Smooth muscle cell (in vitro differentiated cells): ENCODE data around the gene SULT1A3. TPM values are rescaled to one million over a fixed set of nuclear protein-coding genes. Genes with fewer than 3 reads are reported as not detected.
"Not testable (repeated sequence)": the region's sequence is repeated elsewhere in the genome, so short reads cannot be mapped to it uniquely, and the experiment has no call there.

Experiments
- DNase-seq: peaks from one replicate; lab custom pipeline; 2025; ENCODE audit not compliant: unreplicated experiment; lab: John Stamatoyannopoulos, UW
- H2AFZ ChIP-seq: fragments of 200-600 bp; sonication (generic); 2 replicates; pipeline ENCODE4 v1.6.0; 2016; ENCODE audit warnings: antibody characterized with exemption, low read depth, mild to moderate bottlenecking
- H3F3A ChIP-seq: fragments of 200-600 bp; sonication (generic); 2 replicates; pipeline ENCODE4 v1.6.0; 2017; ENCODE audit warnings: antibody characterized with exemption, low read depth
- H3K27ac ChIP-seq: fragments of 200-600 bp; sonication (generic); 2 replicates; pipeline ENCODE4 v1.5.1; 2016; ENCODE audit warnings: low read depth, mild to moderate bottlenecking
- H3K27me3 ChIP-seq: fragments of 200-600 bp; sonication (generic); 2 replicates; pipeline ENCODE4 v1.6.1; 2016; ENCODE audit warnings: low read depth, mild to moderate bottlenecking
- H3K36me3 ChIP-seq: fragments of 200-600 bp; sonication (generic); 2 replicates; pipeline ENCODE4 v1.5.1; 2016; ENCODE audit warnings: low read depth
- H3K4me1 ChIP-seq: fragments of 200-600 bp; sonication (generic); 2 replicates; pipeline ENCODE4 v1.5.1; 2016; ENCODE audit warnings: low read depth
- H3K4me2 ChIP-seq: fragments of 200-600 bp; sonication (generic); 2 replicates; pipeline ENCODE4 v1.6.0; 2016; ENCODE audit warnings: mild to moderate bottlenecking
- H3K4me3 ChIP-seq: fragments of 200-600 bp; sonication (generic); 2 replicates; pipeline ENCODE4 v1.5.1; 2016; ENCODE audit warnings: mild to moderate bottlenecking
- H3K79me2 ChIP-seq: fragments of 200-600 bp; sonication (generic); 2 replicates; pipeline ENCODE4 v1.6.0; 2016; ENCODE audit warnings: low read depth, mild to moderate bottlenecking
- H3K9ac ChIP-seq: fragments of 200-600 bp; sonication (generic); 2 replicates; pipeline ENCODE4 v1.6.0; 2016; ENCODE audit warnings: low read depth
- H3K9me3 ChIP-seq: fragments of 200-600 bp; sonication (generic); replicated peaks from 2 replicates; pipeline ENCODE4 v1.5.1; 2016; ENCODE audit warnings: low read depth
- H4K20me1 ChIP-seq: fragments of 200-600 bp; sonication (generic); 2 replicates; pipeline ENCODE4 v1.6.0; 2016; ENCODE audit warnings: low read depth
- WGBS: methylation state at CpG from one replicate; pipeline ENCODE4 v1.1.7; 2016; ENCODE audit warnings: low lambda C conversion rate; 5-methylcytosine and 5-hydroxymethylcytosine counted together
- polyA plus RNA-seq: library from polyadenylated mRNA; unstranded; fragments of >200 nt; fragmentation: Nextera tagmentation; extraction: Ambion mirVana; gene quantifications from 2 replicates; pipeline ENCODE4 v1.2.1, GENCODE V29; 2016
- total RNA-seq: library from RNA; depleted of rRNA; stranded (reverse); fragments of >200 nt; gene quantifications from 2 replicates; pipeline ENCODE4 v1.2.3, GENCODE V29; 2014
- TF ChIP-seq, protein P1 (sequence below): fragments of 200-600 bp; sonication (generic); IDR thresholded peaks from 2 replicates; pipeline ENCODE4 v1.5.1; 2017; ENCODE audit warnings: borderline replicate concordance, mild to moderate bottlenecking, antibody characterized with exemption; ENCODE audit not compliant: insufficient read depth, poor library complexity, severe bottlenecking

The SULT1A3 gene
- total and polyA plus RNA-seq, 2 experiments from 2014 or later, result 5.8 to 8.2 TPM

DNA sequence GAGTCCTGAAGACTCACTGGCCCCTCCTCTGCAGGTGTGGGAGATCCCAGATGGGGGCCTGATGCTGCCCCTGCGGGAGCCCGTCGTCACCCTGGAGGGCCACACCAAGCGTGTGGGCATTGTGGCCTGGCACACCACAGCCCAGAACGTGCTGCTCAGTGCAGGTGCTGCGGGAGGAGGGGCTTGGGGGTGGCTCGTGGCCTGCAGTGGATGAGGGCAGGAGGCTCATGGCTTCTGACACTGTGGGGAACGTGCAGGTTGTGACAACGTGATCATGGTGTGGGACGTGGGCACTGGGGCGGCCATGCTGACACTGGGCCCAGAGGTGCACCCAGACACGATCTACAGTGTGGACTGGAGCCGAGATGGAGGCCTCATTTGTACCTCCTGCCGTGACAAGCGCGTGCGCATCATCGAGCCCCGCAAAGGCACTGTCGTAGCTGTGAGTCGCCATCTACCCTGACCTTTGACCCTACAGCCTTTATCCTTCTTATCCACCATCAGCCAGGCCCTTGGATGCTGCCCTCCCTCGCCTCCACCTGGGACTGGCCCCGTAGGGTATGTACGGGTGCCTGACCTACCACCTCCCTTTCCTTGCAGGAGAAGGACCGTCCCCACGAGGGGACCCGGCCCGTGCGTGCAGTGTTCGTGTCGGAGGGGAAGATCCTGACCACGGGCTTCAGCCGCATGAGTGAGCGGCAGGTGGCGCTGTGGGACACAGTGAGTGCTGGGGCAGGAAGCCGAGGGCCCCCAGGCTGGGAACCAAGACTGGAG lies 12.1 kb upstream of the SULT1A3 start:
- H3K27ac ChIP-seq, result no peak overlapping the region
- no peak for DNase-seq
- WGBS, result 68% methylated on average over 36 of the region's 36 CpGs

DNA sequence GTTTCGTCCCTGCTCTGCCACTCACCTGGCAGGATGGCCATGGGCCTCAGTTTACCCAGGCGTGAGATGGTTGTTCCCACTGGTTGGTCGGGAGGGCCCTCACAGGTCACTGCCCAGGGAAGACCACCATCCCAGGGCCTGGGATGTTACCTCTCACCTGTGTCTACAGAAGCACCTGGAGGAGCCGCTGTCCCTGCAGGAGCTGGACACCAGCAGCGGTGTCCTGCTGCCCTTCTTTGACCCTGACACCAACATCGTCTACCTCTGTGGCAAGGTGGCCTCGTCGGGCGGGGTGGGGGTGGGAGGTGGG lies 11.5 kb upstream of the SULT1A3 start:
- Histone ChIP-seq H3K27me3 (no peaks in the 10 kb centered on the region), H3K4me3 (no peak overlapping the region), H3F3A (peaks cover 2% of the 10 kb centered on the region), H3K4me1 (no peaks in the 10 kb centered on the region), H3K27ac (no peak overlapping the region), H3K36me3 (no peaks in the 10 kb centered on the region), H3K9ac (no peak overlapping the region), H3K9me3 (no peaks in the 10 kb centered on the region), H3K4me2 (no peak overlapping the region), H3K79me2 (no peaks in the 10 kb centered on the region), H2AFZ (no peak overlapping the region), H4K20me1 (no peaks in the 10 kb centered on the region)
- no peak for DNase-seq
- TF ChIP-seq, protein P1, sequence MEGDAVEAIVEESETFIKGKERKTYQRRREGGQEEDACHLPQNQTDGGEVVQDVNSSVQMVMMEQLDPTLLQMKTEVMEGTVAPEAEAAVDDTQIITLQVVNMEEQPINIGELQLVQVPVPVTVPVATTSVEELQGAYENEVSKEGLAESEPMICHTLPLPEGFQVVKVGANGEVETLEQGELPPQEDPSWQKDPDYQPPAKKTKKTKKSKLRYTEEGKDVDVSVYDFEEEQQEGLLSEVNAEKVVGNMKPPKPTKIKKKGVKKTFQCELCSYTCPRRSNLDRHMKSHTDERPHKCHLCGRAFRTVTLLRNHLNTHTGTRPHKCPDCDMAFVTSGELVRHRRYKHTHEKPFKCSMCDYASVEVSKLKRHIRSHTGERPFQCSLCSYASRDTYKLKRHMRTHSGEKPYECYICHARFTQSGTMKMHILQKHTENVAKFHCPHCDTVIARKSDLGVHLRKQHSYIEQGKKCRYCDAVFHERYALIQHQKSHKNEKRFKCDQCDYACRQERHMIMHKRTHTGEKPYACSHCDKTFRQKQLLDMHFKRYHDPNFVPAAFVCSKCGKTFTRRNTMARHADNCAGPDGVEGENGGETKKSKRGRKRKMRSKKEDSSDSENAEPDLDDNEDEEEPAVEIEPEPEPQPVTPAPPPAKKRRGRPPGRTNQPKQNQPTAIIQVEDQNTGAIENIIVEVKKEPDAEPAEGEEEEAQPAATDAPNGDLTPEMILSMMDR, result no peak
- WGBS, result 76% methylated on average over 9 of the region's 9 CpGs

More for the DNA sequence above, 12.1 kb upstream of the SULT1A3 start:
- H3K9me3 ChIP-seq, result no peaks in the 10 kb centered on the region
- no peaks in the 10 kb centered on the region for H3K4me1 ChIP-seq
- no peak overlapping the region for H2AFZ ChIP-seq
- H3K79me2 ChIP-seq, result no peaks in the 10 kb centered on the region
- no peaks in the 10 kb centered on the region for H4K20me1 ChIP-seq
- TF ChIP-seq, protein P1, result peak; percentile 55
- no peaks in the 10 kb centered on the region for H3K36me3 ChIP-seq
- peaks cover 3% of the 10 kb centered on the region for H3F3A ChIP-seq
- no peaks in the 10 kb centered on the region for H3K27me3 ChIP-seq
- H3K4me3 ChIP-seq, result no peak overlapping the region
- no peak overlapping the region for H3K9ac ChIP-seq
- H3K4me2 ChIP-seq, result no peak overlapping the region

DNA sequence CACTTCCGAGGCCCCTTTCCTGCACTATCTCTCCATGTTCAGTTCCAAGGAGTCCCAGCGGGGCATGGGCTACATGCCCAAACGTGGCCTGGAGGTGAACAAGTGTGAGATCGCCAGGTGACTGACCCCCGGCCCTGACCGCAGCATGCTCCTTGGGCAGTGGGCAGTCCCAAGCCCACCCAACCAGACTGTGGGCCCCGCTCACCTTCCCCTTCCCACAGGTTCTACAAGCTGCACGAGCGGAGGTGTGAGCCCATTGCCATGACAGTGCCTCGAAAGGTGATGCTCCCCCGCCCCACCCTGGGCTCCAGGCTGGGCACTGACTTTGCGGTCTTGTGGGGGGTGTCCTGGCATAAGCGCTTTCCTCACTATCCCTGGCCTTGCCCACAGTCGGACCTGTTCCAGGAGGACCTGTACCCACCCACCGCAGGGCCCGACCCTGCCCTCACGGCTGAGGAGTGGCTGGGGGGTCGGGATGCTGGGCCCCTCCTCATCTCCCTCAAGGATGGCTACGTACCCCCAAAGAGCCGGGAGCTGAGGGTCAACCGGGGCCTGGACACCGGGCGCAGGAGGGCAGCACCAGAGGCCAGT lies 11.0 kb upstream of the SULT1A3 start:
- Histone ChIP-seq H3K27ac (no peak overlapping the region), H3K4me1 (no peaks in the 10 kb centered on the region), H4K20me1 (no peaks in the 10 kb centered on the region), H3K36me3 (no peaks in the 10 kb centered on the region), H3K9ac (no peak overlapping the region), H3K4me3 (no peak overlapping the region), H3F3A (no peaks in the 10 kb centered on the region), H3K9me3 (no peaks in the 10 kb centered on the region), H3K79me2 (no peaks in the 10 kb centered on the region), H2AFZ (no peak overlapping the region), H3K27me3 (no peaks in the 10 kb centered on the region), H3K4me2 (no peak overlapping the region)
- WGBS, result 96% methylated on average over 19 of the region's 23 CpGs
- TF ChIP-seq, protein P1, result no peak
- no peak for DNase-seq

DNA sequence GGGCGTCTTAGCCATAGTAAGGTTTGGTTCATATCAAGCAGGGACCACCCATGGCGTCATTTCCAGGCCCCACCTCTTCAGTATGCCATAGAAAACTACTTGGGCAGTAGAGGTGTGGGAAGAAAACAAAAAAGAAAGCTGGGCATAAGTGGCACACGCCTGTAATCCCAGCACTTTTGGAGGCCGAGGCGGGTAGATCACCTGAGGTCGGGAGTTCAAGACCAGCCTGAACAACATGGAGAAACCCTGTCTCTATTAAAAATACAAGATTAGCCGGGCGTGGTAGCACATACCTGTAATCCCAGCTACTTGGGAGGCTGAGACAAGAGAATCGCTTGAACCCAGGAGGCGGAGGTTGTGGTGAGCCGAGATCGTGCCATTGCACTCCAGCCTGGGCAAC lies 7.9 kb upstream of the SULT1A3 start:
- H4K20me1 ChIP-seq, H3K4me1 ChIP-seq, H3K27me3 ChIP-seq, H3F3A ChIP-seq, H2AFZ ChIP-seq, H3K9me3 ChIP-seq, H3K36me3 ChIP-seq, H3K4me2 ChIP-seq, H3K27ac ChIP-seq, H3K79me2 ChIP-seq, H3K9ac ChIP-seq, DNase-seq, H3K4me3 ChIP-seq: not testable (repeated sequence)
- WGBS, result 98% methylated on average over 6 of the region's 12 CpGs

DNA sequence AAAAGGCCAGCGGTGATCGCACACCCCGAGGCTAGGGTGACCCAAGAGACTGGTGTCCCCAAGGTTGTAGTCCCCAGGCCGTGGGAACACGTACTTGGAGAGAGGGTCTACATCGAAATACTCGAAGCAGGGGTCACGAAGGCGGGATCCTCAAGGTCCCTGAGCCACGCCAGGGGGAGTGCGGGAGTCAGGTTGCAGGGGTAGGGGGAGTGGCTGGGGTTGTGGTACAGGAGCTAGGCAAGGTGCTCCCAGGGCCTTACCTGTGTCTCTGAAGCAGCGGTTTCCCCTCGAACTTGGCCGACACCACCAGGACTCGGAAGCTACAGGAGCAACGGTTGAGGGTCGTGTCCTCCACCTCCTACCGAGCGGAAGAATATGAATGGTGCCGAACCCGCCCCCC lies 6.0 kb upstream of the SULT1A3 start:
- H3K4me2 ChIP-seq, H3K4me3 ChIP-seq, H3K27ac ChIP-seq, H3F3A ChIP-seq, H3K27me3 ChIP-seq, H3K9ac ChIP-seq, H2AFZ ChIP-seq, H3K36me3 ChIP-seq, H3K79me2 ChIP-seq, H4K20me1 ChIP-seq, H3K9me3 ChIP-seq, H3K4me1 ChIP-seq, DNase-seq: not testable (repeated sequence)
- no CpG with 5 or more reads among the region's 21 CpGs for WGBS

DNA sequence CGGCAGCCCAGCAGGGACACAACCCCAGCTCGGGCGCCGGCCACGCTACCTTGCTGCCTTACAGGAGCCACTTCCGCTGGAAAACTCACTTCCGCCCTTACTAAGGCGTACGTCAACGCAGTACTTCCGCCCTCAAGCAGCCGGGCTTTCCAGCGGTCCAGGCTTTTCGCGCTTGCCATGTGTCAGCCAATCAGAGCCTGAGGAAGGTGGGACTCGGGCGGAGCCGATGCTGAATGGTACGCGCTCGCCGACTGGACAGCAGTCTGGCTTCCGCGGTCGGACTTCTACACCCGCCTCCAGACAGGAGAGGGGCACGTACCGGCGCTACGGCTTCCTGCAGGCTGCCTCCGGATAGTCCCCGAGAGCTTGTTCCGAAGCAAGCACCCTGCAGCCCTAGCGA lies 5.4 kb upstream of the SULT1A3 start, which contains the start of the genes BOLA2B and SLX1A:
TSS of gene BOLA2B (minus strand) at position 52 of the 400 bp plus-strand sequence. CDS start 71 bp downstream, outside the sequence.
TSS of gene SLX1A (plus strand) at position 261 of the 400 bp plus-strand sequence. CDS start 210 bp downstream, outside the sequence.
- H3K36me3 ChIP-seq, H3K27me3 ChIP-seq, H3F3A ChIP-seq, DNase-seq, H4K20me1 ChIP-seq, H3K9ac ChIP-seq, H2AFZ ChIP-seq, H3K4me1 ChIP-seq, H3K9me3 ChIP-seq, H3K79me2 ChIP-seq, H3K27ac ChIP-seq: not testable (repeated sequence)
- peak within 1 kb of the TSS; percentile 47 for H3K4me3 ChIP-seq
- H3K4me2 ChIP-seq, result peak within 1 kb of the TSS; percentile 83
- no CpG with 5 or more reads among the region's 34 CpGs for WGBS
